22Rv1 (cell line): ENCODE results near the gene ORAI3.
A peak's percentile ranks its signal among the peaks of the same experiment; 100 is the strongest.

Experiments
- H3K27ac ChIP-seq: fragments of 450-650 bp; 2 replicates; pipeline ENCODE4 v1.5.1; 2017
- CTCF ChIP-seq: fragments of 450-650 bp; IDR thresholded peaks from 2 replicates; pipeline ENCODE4 v1.5.1; 2017; ENCODE audit warnings: mild to moderate bottlenecking
- ZFX ChIP-seq: fragments of 450-650 bp; IDR thresholded peaks from 2 replicates; pipeline ENCODE4 v1.6.1; 2017; ENCODE audit warnings: antibody characterized with exemption, borderline replicate concordance

ORAI3 gene

GRCh38 chr16:30949650-30950515 is 1.0 kb downstream of the ORAI3 start:
- peak overlapping the region; percentile 73 for H3K27ac ChIP-seq
- TF ChIP-seq CTCF (no peak), ZFX (no peak)

GRCh38 chr16:30950516-30951065 is 1.7 kb downstream of the ORAI3 start:
- H3K27ac ChIP-seq, result peak overlapping the region; percentile 73
- TF ChIP-seq CTCF, result no peak
- TF ChIP-seq ZFX, result no peak

GRCh38 chr16:30951193-30951592 is 2.3 kb downstream of the ORAI3 start:
- no peak for TF ChIP-seq ZFX
- TF ChIP-seq CTCF, result no peak
- peak overlapping the region; percentile 73 for H3K27ac ChIP-seq

- peak overlapping the region; percentile 73 for H3K27ac ChIP-seq
Measured at GRCh38 chr16:30951750-30952149, 2.9 kb downstream of the ORAI3 start.

GRCh38 chr16:30953111-30953510 is 4.2 kb downstream of the ORAI3 start:
- H3K27ac ChIP-seq, result peak overlapping the region; percentile 73
- TF ChIP-seq CTCF, result no peak
- TF ChIP-seq ZFX, result no peak

More at GRCh38 chr16:30951750-30952149, 2.9 kb downstream of the ORAI3 start:
- TF ChIP-seq ZFX (no peak), CTCF (no peak)

GRCh38 chr16:30953511-30954124 is 4.8 kb downstream of the ORAI3 start:
- TF ChIP-seq ZFX (no peak), CTCF (peak; percentile 91)
- H3K27ac ChIP-seq, result peak overlapping the region; percentile 73

GRCh38 chr16:30954993-30955392 is 6.1 kb downstream of the ORAI3 start:
- H3K27ac ChIP-seq, result no peak overlapping the region; the same call in 1 of the 2 replicates
- TF ChIP-seq CTCF (no peak), ZFX (no peak)
